Stimulated activated naive CD8-positive, alpha-beta T cell treated with anti-CD3 and anti-CD28 coated beads, Interleukin-15, Interleukin-2, amounts not matched to agents 100 ng/mL and 50 ng/mL, for 24 hours (primary cell): ENCODE results near the gene GRIN2D.

ENCODE experiments used
- H3K27ac Mint-ChIP-seq: one replicate; pipeline ENCODE4 v1.8.0; 2021; ENCODE audit warnings: mild to moderate bottlenecking, mixed read lengths
- H3K27me3 Mint-ChIP-seq: one replicate; pipeline ENCODE4 v1.8.0; 2021; ENCODE audit warnings: mixed read lengths
- H3K36me3 Mint-ChIP-seq: one replicate; pipeline ENCODE4 v1.8.0; 2021; ENCODE audit warnings: low read depth, mixed read lengths
- H3K4me1 Mint-ChIP-seq: one replicate; pipeline ENCODE4 v1.8.0; 2021; ENCODE audit warnings: low read depth, mixed read lengths
- H3K4me3 Mint-ChIP-seq: one replicate; pipeline ENCODE4 v1.8.0; 2021; ENCODE audit warnings: mild to moderate bottlenecking, mixed read lengths
- H3K9me3 Mint-ChIP-seq: one replicate; pipeline ENCODE4 v1.8.0; 2021; ENCODE audit warnings: mixed read lengths

Gene GRIN2D

GRCh38 chr19:48424694-48425219 is 31.3 kb downstream of the GRIN2D start:
- peak overlapping the region; percentile 38 for H3K27ac Mint-ChIP-seq
- H3K9me3 Mint-ChIP-seq = no peaks in the 10 kb centered on the region
- H3K27me3 Mint-ChIP-seq = peaks cover 3% of the 10 kb centered on the region
- no peaks in the 10 kb centered on the region for H3K36me3 Mint-ChIP-seq
- peaks cover 12% of the 10 kb centered on the region for H3K4me1 Mint-ChIP-seq
- H3K4me3 Mint-ChIP-seq = peak overlapping the region; percentile 42

- Mint-ChIP-seq H3K4me3 (no peak overlapping the region), H3K36me3 (no peaks in the 10 kb centered on the region), H3K27me3 (no peaks in the 10 kb centered on the region), H3K4me1 (peaks cover 7% of the 10 kb centered on the region), H3K9me3 (no peaks in the 10 kb centered on the region), H3K27ac (no peak overlapping the region)
Observed at GRCh38 chr19:48428670-48429069, 35.2 kb downstream of the GRIN2D start.

- H3K36me3 Mint-ChIP-seq = no peaks in the 10 kb centered on the region
- H3K9me3 Mint-ChIP-seq = no peaks in the 10 kb centered on the region
- H3K27ac Mint-ChIP-seq = no peak overlapping the region
- H3K4me3 Mint-ChIP-seq = no peak overlapping the region
- peaks cover 18% of the 10 kb centered on the region for H3K27me3 Mint-ChIP-seq
- no peaks in the 10 kb centered on the region for H3K4me1 Mint-ChIP-seq
Observed at GRCh38 chr19:48433337-48433736, 39.9 kb downstream of the GRIN2D start.

- H3K4me3 Mint-ChIP-seq = no peak overlapping the region
- H3K27ac Mint-ChIP-seq = no peak overlapping the region
- H3K36me3 Mint-ChIP-seq = no peaks in the 10 kb centered on the region
- peaks cover 32% of the 10 kb centered on the region for H3K27me3 Mint-ChIP-seq
- no peaks in the 10 kb centered on the region for H3K9me3 Mint-ChIP-seq
- no peaks in the 10 kb centered on the region for H3K4me1 Mint-ChIP-seq
Observed at GRCh38 chr19:48436586-48436985, 43.1 kb downstream of the GRIN2D start.

- H3K9me3 Mint-ChIP-seq = no peaks in the 10 kb centered on the region
- H3K27ac Mint-ChIP-seq = no peak overlapping the region
- peaks cover 7% of the 10 kb centered on the region for H3K36me3 Mint-ChIP-seq
- H3K27me3 Mint-ChIP-seq = peaks cover 41% of the 10 kb centered on the region
- no peak overlapping the region for H3K4me3 Mint-ChIP-seq
- H3K4me1 Mint-ChIP-seq = peaks cover 24% of the 10 kb centered on the region
Observed at GRCh38 chr19:48441360-48442050, 48.0 kb downstream of the GRIN2D start.

- peaks cover 40% of the 10 kb centered on the region for H3K27me3 Mint-ChIP-seq
- no peak overlapping the region for H3K27ac Mint-ChIP-seq
- peaks cover 10% of the 10 kb centered on the region for H3K36me3 Mint-ChIP-seq
- no peaks in the 10 kb centered on the region for H3K9me3 Mint-ChIP-seq
- H3K4me1 Mint-ChIP-seq = peaks cover 27% of the 10 kb centered on the region
- no peak overlapping the region for H3K4me3 Mint-ChIP-seq
Observed at GRCh38 chr19:48442116-48443035, 48.9 kb downstream of the GRIN2D start.

GRCh38 chr19:48443256-48443655 is 49.8 kb downstream of the GRIN2D start:
- Mint-ChIP-seq H3K27ac (no peak overlapping the region), H3K9me3 (no peaks in the 10 kb centered on the region), H3K27me3 (peaks cover 33% of the 10 kb centered on the region), H3K4me3 (no peak overlapping the region), H3K4me1 (peaks cover 36% of the 10 kb centered on the region), H3K36me3 (peaks cover 19% of the 10 kb centered on the region)
